Fibroblast of lung (primary cell): ENCODE data around the gene DOCK3. TPM values are rescaled to one million over a fixed set of nuclear protein-coding genes. Genes with fewer than 3 reads are reported as not detected.
A peak's percentile ranks its signal among the peaks of the same experiment; 100 is the strongest.

Experiments used
- DNase-seq, 2 donors: peaks; one replicate each; pipeline versions ENCODE4 v3.0.0 to v3.0.0-alpha.2; 2010; ENCODE audit warnings: low read depth in 2 of 2
- H2AFZ ChIP-seq: 2 replicates; pipeline ENCODE4 v1.5.1; 2012; ENCODE audit warnings: low read length, control low read depth, inconsistent platforms
- H3K27ac ChIP-seq: 2 replicates; pipeline ENCODE4 v1.5.1; 2011; ENCODE audit warnings: low read length, control low read depth; ENCODE audit not compliant: insufficient read depth
- H3K27me3 ChIP-seq: 2 replicates; pipeline ENCODE4 v1.5.1; 2011; ENCODE audit warnings: mild to moderate bottlenecking, low read length; ENCODE audit not compliant: control insufficient read depth, insufficient read depth
- H3K36me3 ChIP-seq: 2 replicates; pipeline ENCODE4 v1.5.1; 2011; ENCODE audit warnings: low read length; ENCODE audit not compliant: control insufficient read depth, insufficient read depth
- H3K4me1 ChIP-seq: 2 replicates; pipeline ENCODE4 v1.5.1; 2011; ENCODE audit warnings: low read length; ENCODE audit not compliant: control insufficient read depth, insufficient read depth; ENCODE audit errors: extremely low read depth
- H3K4me2 ChIP-seq: 2 replicates; pipeline ENCODE4 v1.5.1; 2011; ENCODE audit warnings: low read length, control low read depth; ENCODE audit not compliant: insufficient read depth; ENCODE audit errors: extremely low read depth
- H3K4me3 ChIP-seq, 4 experiments: fragments of 200-600 bp in 1 of 4; sonication (generic) in 1 of 4; replicated peaks in 1 of 4; 2 replicates each; pipeline ENCODE4 v1.5.1; 2011 to 2016; ENCODE audit warnings: low read length in 4 of 4, low read depth in 3 of 4, mild to moderate bottlenecking in 3 of 4, control low read depth in 2 of 4, inconsistent platforms in 1 of 4, mixed read lengths in 1 of 4; ENCODE audit not compliant: insufficient read depth in 1 of 4; ENCODE audit errors: control extremely low read depth in 1 of 4
- H3K79me2 ChIP-seq: 2 replicates; pipeline ENCODE4 v1.5.1; 2012; ENCODE audit warnings: mild to moderate bottlenecking, low read length, inconsistent platforms; ENCODE audit not compliant: control insufficient read depth, insufficient read depth
- H3K9ac ChIP-seq: 2 replicates; pipeline ENCODE4 v1.5.1; 2011; ENCODE audit warnings: mild to moderate bottlenecking, low read length, control low read depth; ENCODE audit not compliant: insufficient read depth
- H3K9me3 ChIP-seq: 2 replicates; pipeline ENCODE4 v1.5.1; 2012; ENCODE audit warnings: low read depth, low read length; ENCODE audit not compliant: control insufficient read depth, insufficient read depth
- H4K20me1 ChIP-seq: 2 replicates; pipeline ENCODE4 v1.5.1; 2011; ENCODE audit warnings: low read length; ENCODE audit not compliant: control insufficient read depth, insufficient read depth; ENCODE audit errors: extremely low read depth
- EZH2 ChIP-seq: IDR thresholded peaks from 2 replicates; pipeline ENCODE4 v1.5.1; 2012; ENCODE audit warnings: low read length, control low read depth, mild to moderate bottlenecking; ENCODE audit errors: missing control alignments
- polyA plus RNA-seq, 2 donors: library from polyadenylated mRNA; depleted of rRNA in 1 of 2; stranded (reverse) in 1 of 2; unstranded in 1 of 2; fragments of >200 nt; gene quantifications; 2 replicates each; pipeline ENCODE4 v1.2.1, GENCODE V29; 2011 to 2012; ENCODE audit warnings: missing spikeins in 1 of 2
- total RNA-seq: library from RNA; depleted of rRNA; stranded (reverse); fragments of >200 nt; gene quantifications from 2 replicates; pipeline ENCODE4 v1.2.1, GENCODE V29; 2014
- TF ChIP-seq, protein P1 (sequence below), 2 donors: IDR thresholded peaks in 1 of 2; conservative IDR thresholded peaks in 1 of 2; 1 replicate in 1 of 2; 2 replicates in 1 of 2; pipeline ENCODE4 v1.5.1; 2011 to 2012; ENCODE audit warnings: low read length in 2 of 2, control low read depth in 1 of 2, inconsistent platforms in 1 of 2, low read depth in 1 of 2, mild to moderate bottlenecking in 1 of 2

Gene DOCK3
- total and polyA plus RNA-seq, 2 donors (not counting 1 experiment from before 2014, with no cell fraction given): 0.07 to 0.17 TPM

DNA sequence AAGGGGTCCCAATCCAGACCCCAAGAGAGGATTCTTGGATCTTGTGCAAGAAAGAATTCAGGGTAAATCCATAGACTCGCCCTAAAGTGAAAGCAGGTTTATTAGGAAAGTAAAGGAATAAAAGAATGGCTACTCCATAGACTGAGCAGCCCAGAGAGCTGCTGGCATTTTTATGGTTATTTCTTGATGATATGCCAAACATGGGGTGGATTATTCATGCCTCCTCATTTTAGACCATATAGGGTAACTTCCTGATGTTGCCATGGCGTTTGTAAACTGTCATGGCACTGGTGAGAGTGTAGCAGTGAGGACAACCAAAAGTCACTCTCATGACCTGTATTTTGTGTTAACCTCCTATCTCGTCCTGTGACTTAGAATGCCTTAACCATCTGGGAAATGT lies 142.2 kb downstream of the DOCK3 start:
- peak in 1 of 2 donors; percentile 2 for DNase-seq

DNA sequence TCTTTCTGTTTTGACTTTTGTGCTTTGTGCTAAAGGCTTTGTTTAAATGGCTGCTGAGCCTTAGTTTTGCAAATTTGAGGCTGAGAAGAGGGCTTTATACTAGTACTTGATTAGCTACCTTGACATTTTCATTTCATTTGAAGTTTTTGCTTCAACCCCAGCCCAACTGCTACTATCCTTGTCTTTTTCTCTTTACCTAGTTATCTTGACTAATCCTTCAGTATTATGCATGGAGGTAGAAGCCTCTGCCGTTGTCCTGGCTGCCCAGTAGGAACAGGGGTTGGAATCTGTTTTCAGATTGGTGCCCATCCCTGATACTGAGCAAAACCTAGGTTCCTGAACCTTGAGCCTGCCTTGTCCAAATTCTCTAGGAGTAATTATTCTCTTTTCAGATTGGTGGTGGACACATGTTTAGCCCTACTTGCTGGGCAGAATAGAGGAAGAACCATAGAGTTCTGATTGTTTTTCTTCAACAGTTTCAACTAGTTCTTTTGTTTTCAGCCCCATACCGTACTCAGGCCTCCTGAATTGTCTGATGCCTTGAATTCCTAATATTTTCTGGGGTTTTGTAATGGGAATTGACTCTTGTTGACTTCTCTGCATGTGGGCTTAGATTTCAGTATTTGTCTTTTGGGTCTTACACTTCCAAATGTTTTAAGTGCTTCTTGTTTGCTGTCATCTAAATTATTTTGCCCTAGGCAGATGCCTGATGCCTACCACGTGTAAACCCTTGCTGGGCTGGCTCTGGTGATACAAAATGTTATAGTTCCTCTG lies 143.2 kb downstream of the DOCK3 start:
- Histone ChIP-seq H3K4me1 (no peaks in the 10 kb centered on the region), H3K4me3 (no peak overlapping the region), H3K36me3 (no peaks in the 10 kb centered on the region), H3K4me2 (no peak overlapping the region), H3K9me3 (no peaks in the 10 kb centered on the region), H4K20me1 (no peaks in the 10 kb centered on the region), H3K9ac (no peak overlapping the region), H2AFZ (no peak overlapping the region), H3K79me2 (no peaks in the 10 kb centered on the region), H3K27ac (no peak overlapping the region), H3K27me3 (no peaks in the 10 kb centered on the region)
- no peak for DNase-seq
- TF ChIP-seq, protein P1, sequence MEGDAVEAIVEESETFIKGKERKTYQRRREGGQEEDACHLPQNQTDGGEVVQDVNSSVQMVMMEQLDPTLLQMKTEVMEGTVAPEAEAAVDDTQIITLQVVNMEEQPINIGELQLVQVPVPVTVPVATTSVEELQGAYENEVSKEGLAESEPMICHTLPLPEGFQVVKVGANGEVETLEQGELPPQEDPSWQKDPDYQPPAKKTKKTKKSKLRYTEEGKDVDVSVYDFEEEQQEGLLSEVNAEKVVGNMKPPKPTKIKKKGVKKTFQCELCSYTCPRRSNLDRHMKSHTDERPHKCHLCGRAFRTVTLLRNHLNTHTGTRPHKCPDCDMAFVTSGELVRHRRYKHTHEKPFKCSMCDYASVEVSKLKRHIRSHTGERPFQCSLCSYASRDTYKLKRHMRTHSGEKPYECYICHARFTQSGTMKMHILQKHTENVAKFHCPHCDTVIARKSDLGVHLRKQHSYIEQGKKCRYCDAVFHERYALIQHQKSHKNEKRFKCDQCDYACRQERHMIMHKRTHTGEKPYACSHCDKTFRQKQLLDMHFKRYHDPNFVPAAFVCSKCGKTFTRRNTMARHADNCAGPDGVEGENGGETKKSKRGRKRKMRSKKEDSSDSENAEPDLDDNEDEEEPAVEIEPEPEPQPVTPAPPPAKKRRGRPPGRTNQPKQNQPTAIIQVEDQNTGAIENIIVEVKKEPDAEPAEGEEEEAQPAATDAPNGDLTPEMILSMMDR (conservative IDR thresholded peaks at IDR 0.05 in 1 of 2, IDR thresholded peaks at IDR 0.05 in 1 of 2; ENCODE audit: low read depth in 1 of 2, low read length in 2 of 2): no peak
- no peak for TF ChIP-seq EZH2

More for the DNA sequence above, 142.2 kb downstream of the DOCK3 start:
- TF ChIP-seq, protein P1 (conservative IDR thresholded peaks at IDR 0.05 in 1 of 2, IDR thresholded peaks at IDR 0.05 in 1 of 2; ENCODE audit: low read depth in 1 of 2, low read length in 2 of 2): no peak
- TF ChIP-seq EZH2: no peak
- H3K9me3 ChIP-seq: no peaks in the 10 kb centered on the region
- no peaks in the 10 kb centered on the region for H4K20me1 ChIP-seq
- no peak overlapping the region for H3K4me3 ChIP-seq
- no peak overlapping the region for H2AFZ ChIP-seq
- H3K79me2 ChIP-seq: no peaks in the 10 kb centered on the region
- H3K27ac ChIP-seq: no peak overlapping the region
- H3K9ac ChIP-seq: no peak overlapping the region
- no peaks in the 10 kb centered on the region for H3K27me3 ChIP-seq
- no peaks in the 10 kb centered on the region for H3K4me1 ChIP-seq
- no peak overlapping the region for H3K4me2 ChIP-seq
- H3K36me3 ChIP-seq: no peaks in the 10 kb centered on the region

DNA sequence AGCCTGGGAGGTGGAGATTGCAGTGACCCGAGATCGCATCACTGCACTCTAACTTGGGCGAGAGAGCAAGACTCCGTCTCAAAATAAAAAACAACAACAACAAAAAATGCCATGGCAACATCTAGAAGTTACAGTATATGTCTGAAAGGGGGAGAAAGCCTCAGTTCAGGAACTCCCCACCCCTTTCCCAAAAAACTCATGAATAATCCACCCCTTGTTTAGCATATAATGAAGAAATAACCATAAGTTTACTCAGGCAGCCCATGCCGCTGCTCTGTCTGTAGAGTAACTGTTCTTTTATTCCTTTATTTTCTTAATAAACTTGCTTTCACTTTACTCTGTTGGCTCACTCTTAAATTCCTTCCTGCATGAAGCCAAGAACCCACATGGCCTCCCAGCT lies 145.2 kb downstream of the DOCK3 start:
- H3K4me1 ChIP-seq: no peaks in the 10 kb centered on the region
- no peaks in the 10 kb centered on the region for H3K36me3 ChIP-seq
- no peak overlapping the region for H3K9ac ChIP-seq
- H3K4me2 ChIP-seq: no peak overlapping the region
- no peaks in the 10 kb centered on the region for H3K79me2 ChIP-seq
- H3K4me3 ChIP-seq: no peak overlapping the region
- DNase-seq: no peak
- no peak overlapping the region for H2AFZ ChIP-seq
- no peaks in the 10 kb centered on the region for H3K9me3 ChIP-seq
- TF ChIP-seq, protein P1 (conservative IDR thresholded peaks at IDR 0.05 in 1 of 2, IDR thresholded peaks at IDR 0.05 in 1 of 2; ENCODE audit: low read depth in 1 of 2, low read length in 2 of 2): no peak
- no peak for TF ChIP-seq EZH2
- H4K20me1 ChIP-seq: no peaks in the 10 kb centered on the region
- H3K27ac ChIP-seq: no peak overlapping the region
- H3K27me3 ChIP-seq: no peaks in the 10 kb centered on the region
